ENCODE data around the gene STAT5A.
"Not testable (repeated sequence)": the region's sequence is repeated elsewhere in the genome, so short reads cannot be mapped to it uniquely, and the experiment has no call there.

GRCh38 chr17:42360388-42360787 is 72.1 kb downstream of the STAT5A start:
- TF ChIP-seq CTCF, POLR2AphosphoS5 (IDR thresholded peaks at IDR 0.05): not testable (repeated sequence)
